Endothelial cell of umbilical vein (primary cell): ENCODE results near the gene PTPRE.

Experiments used
- EZH2 ChIP-seq: IDR thresholded peaks from 2 replicates; pipeline ENCODE4 v1.6.1; 2012; ENCODE audit warnings: borderline replicate concordance, low read depth, mild to moderate bottlenecking, moderate library complexity, low read length, inconsistent platforms; ENCODE audit not compliant: severe bottlenecking
- FOS ChIP-seq: IDR thresholded peaks from 2 replicates; pipeline ENCODE4 v1.6.1; 2011; ENCODE audit warnings: mild to moderate bottlenecking, low read length, moderate library complexity, borderline replicate concordance; ENCODE audit not compliant: insufficient read depth
- MYC ChIP-seq: IDR thresholded peaks from one replicate; pipeline ENCODE4 v1.6.1; 2011; ENCODE audit warnings: mild to moderate bottlenecking, low read depth, low read length
- POLR2A ChIP-seq: IDR thresholded peaks from 2 replicates; pipeline ENCODE4 v1.6.1; 2012; ENCODE audit warnings: low read depth, mild to moderate bottlenecking, control low read depth, low read length
- POLR2AphosphoS5 ChIP-seq: IDR thresholded peaks from 2 replicates; pipeline ENCODE4 v1.6.1; 2012; ENCODE audit warnings: low read depth, mild to moderate bottlenecking, control low read depth, low read length, moderate library complexity; ENCODE audit not compliant: insufficient read depth
- TF ChIP-seq, protein P1 (sequence below), 2 donors: IDR thresholded peaks; 1 replicate in 1 of 2; 2 replicates in 1 of 2; pipeline ENCODE4 v1.5.1; 2011; ENCODE audit warnings: low read length in 2 of 2, mild to moderate bottlenecking in 2 of 2, moderate library complexity in 2 of 2, control low read depth in 1 of 2, inconsistent platforms in 1 of 2, low read depth in 1 of 2; ENCODE audit not compliant: insufficient read depth in 1 of 2; ENCODE audit errors: extremely low read depth in 1 of 2
- TF ChIP-seq, protein P2 (sequence below): IDR thresholded peaks from 2 replicates; pipeline ENCODE4 v1.6.1; 2011; ENCODE audit not compliant: insufficient read depth, insufficient read length

DNA sequence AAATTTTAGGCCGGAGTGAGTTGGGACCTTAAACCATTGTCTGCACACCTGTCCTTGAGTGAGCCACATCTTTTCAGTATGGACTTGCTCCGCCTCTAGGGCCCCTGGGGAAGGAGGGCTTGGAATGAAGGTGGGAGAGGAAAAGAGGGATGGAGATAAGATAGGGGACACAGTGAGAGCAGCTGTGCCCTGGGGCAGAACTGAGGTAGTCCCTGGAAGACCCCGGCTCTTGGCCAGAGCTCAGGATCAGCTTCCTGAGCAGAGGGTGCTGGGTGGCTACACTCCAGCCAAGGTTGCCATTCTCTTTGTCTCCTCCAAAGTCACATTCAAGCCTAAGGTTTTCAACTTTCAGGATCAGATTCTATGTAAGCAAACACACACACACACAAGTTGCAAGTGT, 137.3 kb downstream of the PTPRE start:
- TF ChIP-seq, protein P1, sequence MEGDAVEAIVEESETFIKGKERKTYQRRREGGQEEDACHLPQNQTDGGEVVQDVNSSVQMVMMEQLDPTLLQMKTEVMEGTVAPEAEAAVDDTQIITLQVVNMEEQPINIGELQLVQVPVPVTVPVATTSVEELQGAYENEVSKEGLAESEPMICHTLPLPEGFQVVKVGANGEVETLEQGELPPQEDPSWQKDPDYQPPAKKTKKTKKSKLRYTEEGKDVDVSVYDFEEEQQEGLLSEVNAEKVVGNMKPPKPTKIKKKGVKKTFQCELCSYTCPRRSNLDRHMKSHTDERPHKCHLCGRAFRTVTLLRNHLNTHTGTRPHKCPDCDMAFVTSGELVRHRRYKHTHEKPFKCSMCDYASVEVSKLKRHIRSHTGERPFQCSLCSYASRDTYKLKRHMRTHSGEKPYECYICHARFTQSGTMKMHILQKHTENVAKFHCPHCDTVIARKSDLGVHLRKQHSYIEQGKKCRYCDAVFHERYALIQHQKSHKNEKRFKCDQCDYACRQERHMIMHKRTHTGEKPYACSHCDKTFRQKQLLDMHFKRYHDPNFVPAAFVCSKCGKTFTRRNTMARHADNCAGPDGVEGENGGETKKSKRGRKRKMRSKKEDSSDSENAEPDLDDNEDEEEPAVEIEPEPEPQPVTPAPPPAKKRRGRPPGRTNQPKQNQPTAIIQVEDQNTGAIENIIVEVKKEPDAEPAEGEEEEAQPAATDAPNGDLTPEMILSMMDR (IDR thresholded peaks at IDR 0.05; ENCODE audit: extremely low read depth in 1 of 2, insufficient read depth in 1 of 2, low read depth in 1 of 2, low read length in 2 of 2) = no peak
- TF ChIP-seq POLR2A (no peak), POLR2AphosphoS5 (no peak), EZH2 (no peak), MYC (no peak), FOS (no peak)
- TF ChIP-seq, protein P2, sequence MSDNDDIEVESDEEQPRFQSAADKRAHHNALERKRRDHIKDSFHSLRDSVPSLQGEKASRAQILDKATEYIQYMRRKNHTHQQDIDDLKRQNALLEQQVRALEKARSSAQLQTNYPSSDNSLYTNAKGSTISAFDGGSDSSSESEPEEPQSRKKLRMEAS = no peak
